HUES64 (cell line): Measurements from ENCODE around the gene TRIM36.

Source experiments
- H3K27ac ChIP-seq: 2 replicates; pipeline ENCODE4 v1.7.0; 2013; ENCODE audit warnings: low read depth, low read length, inconsistent platforms
- H3K27me3 ChIP-seq: 2 replicates; pipeline ENCODE4 v1.6.1; 2013; ENCODE audit warnings: mild to moderate bottlenecking, low read length; ENCODE audit not compliant: insufficient read depth
- H3K36me3 ChIP-seq: 2 replicates; pipeline ENCODE4 v1.6.1; 2013; ENCODE audit warnings: mild to moderate bottlenecking, low read length; ENCODE audit not compliant: insufficient read depth
- H3K4me1 ChIP-seq: 2 replicates; pipeline ENCODE4 v1.6.1; 2013; ENCODE audit warnings: mild to moderate bottlenecking, low read length, moderate library complexity; ENCODE audit not compliant: insufficient read depth
- H3K4me3 ChIP-seq: 2 replicates; pipeline ENCODE4 v1.5.1; 2013; ENCODE audit warnings: mild to moderate bottlenecking, low read length, moderate library complexity
- H3K9ac ChIP-seq: 2 replicates; pipeline ENCODE4 v1.6.1; 2013; ENCODE audit warnings: mild to moderate bottlenecking, low read depth, low read length
- H3K9me3 ChIP-seq: 2 replicates; pipeline ENCODE4 v1.6.1; 2013; ENCODE audit warnings: low read depth, low read length; ENCODE audit not compliant: insufficient read depth
- WGBS: fragments of 150-250, 120-280 bp; methylation state at CpG from one replicate; pipeline ENCODE4 v1.1.7; 2013; ENCODE audit warnings: missing lambda C conversion rate; 5-methylcytosine and 5-hydroxymethylcytosine counted together

Gene TRIM36

GRCh38 chr5:115109356-115109755 lies 60.4 kb downstream of the TRIM36 start:
- H3K36me3 ChIP-seq, result no peaks in the 10 kb centered on the region
- H3K27me3 ChIP-seq, result no peaks in the 10 kb centered on the region
- H3K9ac ChIP-seq, result no peak overlapping the region
- peak overlapping the region; percentile 3; the same call in 1 of the 2 replicates for H3K27ac ChIP-seq
- peak overlapping the region; percentile 31; the same call in 1 of the 2 replicates for H3K4me3 ChIP-seq
- 57% methylated on average over 5 of the region's 5 CpGs for WGBS
- no peaks in the 10 kb centered on the region for H3K9me3 ChIP-seq
- peaks cover 16% of the 10 kb centered on the region for H3K4me1 ChIP-seq

- WGBS, result 86% methylated on average over 5 of the region's 6 CpGs
- H3K9ac ChIP-seq, result no peak overlapping the region
- H3K36me3 ChIP-seq, result no peaks in the 10 kb centered on the region
- H3K27ac ChIP-seq, result no peak overlapping the region
- peaks cover 9% of the 10 kb centered on the region; the same call in 1 of the 2 replicates for H3K4me1 ChIP-seq
- no peaks in the 10 kb centered on the region for H3K9me3 ChIP-seq
- H3K4me3 ChIP-seq, result no peak overlapping the region
- H3K27me3 ChIP-seq, result no peaks in the 10 kb centered on the region
These were observed 69.3 kb downstream of the TRIM36 start for GRCh38 chr5:115100319-115100955.

- H3K9ac ChIP-seq, result no peak overlapping the region
- H3K4me3 ChIP-seq, result no peak overlapping the region
- 27% methylated on average over 2 of the region's 2 CpGs for WGBS
- H3K9me3 ChIP-seq, result no peaks in the 10 kb centered on the region
- H3K36me3 ChIP-seq, result no peaks in the 10 kb centered on the region
- no peaks in the 10 kb centered on the region for H3K27me3 ChIP-seq
- peaks cover 10% of the 10 kb centered on the region; the same call in 1 of the 2 replicates for H3K4me1 ChIP-seq
- H3K27ac ChIP-seq, result no peak overlapping the region
These were observed 71.5 kb downstream of the TRIM36 start for GRCh38 chr5:115098041-115098702.

GRCh38 chr5:115097236-115097635 lies 72.5 kb downstream of the TRIM36 start:
- 86% methylated on average over 2 of the region's 2 CpGs for WGBS
- Histone ChIP-seq H3K27me3 (no peaks in the 10 kb centered on the region), H3K4me1 (peaks cover 10% of the 10 kb centered on the region; the same call in 1 of the 2 replicates), H3K9me3 (no peaks in the 10 kb centered on the region), H3K27ac (no peak overlapping the region), H3K4me3 (no peak overlapping the region), H3K9ac (no peak overlapping the region), H3K36me3 (no peaks in the 10 kb centered on the region)

- H3K4me3 ChIP-seq, result no peak overlapping the region
- H3K27me3 ChIP-seq, result no peaks in the 10 kb centered on the region
- no peaks in the 10 kb centered on the region for H3K9me3 ChIP-seq
- H3K27ac ChIP-seq, result no peak overlapping the region
- H3K4me1 ChIP-seq, result peaks cover 20% of the 10 kb centered on the region
- 52% methylated on average over 6 of the region's 7 CpGs for WGBS
- peak overlapping the region; percentile 37; the same call in 1 of the 2 replicates for H3K9ac ChIP-seq
- no peaks in the 10 kb centered on the region for H3K36me3 ChIP-seq
These were observed 73.5 kb downstream of the TRIM36 start for GRCh38 chr5:115096034-115096769.

- H3K27ac ChIP-seq, result no peak overlapping the region
- H3K36me3 ChIP-seq, result no peaks in the 10 kb centered on the region
- H3K9me3 ChIP-seq, result no peaks in the 10 kb centered on the region
- no peaks in the 10 kb centered on the region for H3K27me3 ChIP-seq
- H3K9ac ChIP-seq, result no peak overlapping the region
- 96% methylated on average over 3 of the region's 3 CpGs for WGBS
- no peak overlapping the region for H3K4me3 ChIP-seq
- H3K4me1 ChIP-seq, result peaks cover 30% of the 10 kb centered on the region
These were observed 81.8 kb downstream of the TRIM36 start for GRCh38 chr5:115087951-115088350.

GRCh38 chr5:115086473-115086872 lies 83.2 kb downstream of the TRIM36 start:
- Histone ChIP-seq H3K4me1 (peaks cover 23% of the 10 kb centered on the region), H3K9ac (no peak overlapping the region), H3K27me3 (no peaks in the 10 kb centered on the region), H3K9me3 (no peaks in the 10 kb centered on the region), H3K36me3 (no peaks in the 10 kb centered on the region), H3K27ac (no peak overlapping the region), H3K4me3 (no peak overlapping the region)
- no CpG with 5 or more reads among the region's 1 CpG for WGBS

- WGBS, result 97% methylated on average over 7 of the region's 7 CpGs
- Histone ChIP-seq H3K27ac (no peak overlapping the region), H3K36me3 (no peaks in the 10 kb centered on the region), H3K9me3 (no peaks in the 10 kb centered on the region), H3K9ac (no peak overlapping the region), H3K27me3 (no peaks in the 10 kb centered on the region), H3K4me3 (no peak overlapping the region), H3K4me1 (peaks cover 1% of the 10 kb centered on the region; the same call in 1 of the 2 replicates)
These were observed 85.4 kb downstream of the TRIM36 start for GRCh38 chr5:115084246-115084793.

GRCh38 chr5:115079924-115080623 lies 89.6 kb downstream of the TRIM36 start:
- Histone ChIP-seq H3K27ac (no peak overlapping the region), H3K4me1 (no peaks in the 10 kb centered on the region), H3K27me3 (no peaks in the 10 kb centered on the region), H3K36me3 (no peaks in the 10 kb centered on the region), H3K9me3 (no peaks in the 10 kb centered on the region), H3K4me3 (no peak overlapping the region), H3K9ac (no peak overlapping the region)
- WGBS, result 79% methylated on average over 2 of the region's 2 CpGs
